Caco-2 (cell line): ENCODE measurements around the gene SLC10A1. TPM values are rescaled to one million over a fixed set of nuclear protein-coding genes. Genes with fewer than 3 reads are reported as not detected.

Experiments used
- BruUV-seq: library from RNA; stranded (reverse); fragments of 400-500 nt; replicated peaks from 2 replicates; lab custom pipeline; 2021; lab: Mats Ljungman, UMichigan
- CTCF ChIA-PET: fragments of 300-600 bp; sonication (Branson Sonifier 250); formaldehyde crosslinking; loops from one replicate; lab custom pipeline; 2022; ENCODE audit warnings: antibody characterized with exemption; lab: Charles Lee
- POLR2A ChIA-PET: fragments of 300-600 bp; sonication (Branson Sonifier 250); formaldehyde crosslinking; loops from one replicate; lab custom pipeline; 2022; ENCODE audit warnings: antibody characterized with exemption; lab: Charles Lee
- DNase-seq, 2 experiments: peaks; one replicate each; pipeline versions ENCODE4 v3.0.0 to v3.0.0-alpha.2; 2020 to 2022
- H3K27me3 ChIP-seq: replicated peaks from 2 replicates; pipeline ENCODE4 v1.6.0; 2011; ENCODE audit warnings: low read length; ENCODE audit not compliant: control insufficient read depth, insufficient read depth
- H3K36me3 ChIP-seq: 2 replicates; pipeline ENCODE4 v1.5.1; 2011; ENCODE audit warnings: low read length; ENCODE audit not compliant: control insufficient read depth, insufficient read depth
- H3K4me1 ChIP-seq: fragments of 250-450 bp; sonication (Bioruptor Pico); 2 replicates; pipeline ENCODE4 v1.5.1; 2020; ENCODE audit warnings: mild to moderate bottlenecking
- H3K4me3 ChIP-seq: 2 replicates; pipeline ENCODE4 v1.5.1; 2011; ENCODE audit warnings: low read depth, mild to moderate bottlenecking, control low read depth, low read length
- H3K9me3 ChIP-seq: fragments of 250-450 bp; sonication (Bioruptor Pico); 2 replicates; pipeline ENCODE4 v1.5.1; 2020; ENCODE audit warnings: mild to moderate bottlenecking, moderate library complexity
- H3K27ac Mint-ChIP-seq: one replicate; pipeline ENCODE4 v1.8.0; 2022; ENCODE audit warnings: mixed read lengths; ENCODE audit not compliant: unreplicated experiment
- H3K27me3 Mint-ChIP-seq: one replicate; pipeline ENCODE4 v1.8.0; 2022; ENCODE audit warnings: mixed read lengths; ENCODE audit not compliant: insufficient read depth, unreplicated experiment
- H3K36me3 Mint-ChIP-seq: one replicate; pipeline ENCODE4 v1.8.0; 2022; ENCODE audit warnings: mild to moderate bottlenecking, mixed read lengths; ENCODE audit not compliant: insufficient read depth, unreplicated experiment
- H3K4me1 Mint-ChIP-seq: one replicate; pipeline ENCODE4 v1.8.0; 2022; ENCODE audit warnings: low read depth, mixed read lengths; ENCODE audit not compliant: unreplicated experiment
- H3K4me3 Mint-ChIP-seq: one replicate; pipeline ENCODE4 v1.8.0; 2022; ENCODE audit warnings: mild to moderate bottlenecking, moderate library complexity, mixed read lengths; ENCODE audit not compliant: unreplicated experiment
- H3K9me3 Mint-ChIP-seq: one replicate; pipeline ENCODE4 v1.8.0; 2022; ENCODE audit warnings: mixed read lengths; ENCODE audit not compliant: unreplicated experiment
- intact Hi-C: fragments of 100-400 bp; cut with micrococcal nuclease; formaldehyde crosslinking; loops from one replicate; pipeline ENCODE4 v1.10.0; 2022; ENCODE audit not compliant: unreplicated experiment
- total RNA-seq: library from RNA; stranded (reverse); gene quantifications from 2 replicates; pipeline ENCODE4 v1.2.3, GENCODE V29; 2022
- TF ChIP-seq, protein P1 (sequence below), 2 experiments: fragments of 200-600 bp in 1 of 2; IDR thresholded peaks; 1 replicate in 1 of 2; 2 replicates in 1 of 2; pipeline versions ENCODE4 v1.5.1 to v1.8.0; 2011 to 2022; ENCODE audit warnings: antibody characterized with exemption in 1 of 2, control low read depth in 1 of 2, inconsistent platforms in 1 of 2, low read depth in 1 of 2, low read length in 1 of 2, mild to moderate bottlenecking in 1 of 2, moderate library complexity in 1 of 2; ENCODE audit not compliant: insufficient read depth in 1 of 2, severe bottlenecking in 1 of 2, unreplicated experiment in 1 of 2

The SLC10A1 gene
- total RNA-seq, 1 experiment from 2014 or later, result 3.8 TPM

- POLR2A ChIA-PET, result no interaction called here
- no peak for DNase-seq
- Mint-ChIP-seq H3K9me3 (peaks cover 5% of the 10 kb centered on the region), H3K4me3 (no peak overlapping the region), H3K4me1 (peaks cover 2% of the 10 kb centered on the region), H3K27ac (no peak overlapping the region), H3K27me3 (no peaks in the 10 kb centered on the region), H3K36me3 (no peaks in the 10 kb centered on the region)
- BruUV-seq, result no TSS peak
- Histone ChIP-seq H3K36me3 (no peaks in the 10 kb centered on the region), H3K4me3 (no peak overlapping the region), H3K9me3 (no peaks in the 10 kb centered on the region; the same call in 1 of the 2 replicates), H3K27me3 (no peaks in the 10 kb centered on the region), H3K4me1 (peaks cover 11% of the 10 kb centered on the region)
- TF ChIP-seq, protein P1, sequence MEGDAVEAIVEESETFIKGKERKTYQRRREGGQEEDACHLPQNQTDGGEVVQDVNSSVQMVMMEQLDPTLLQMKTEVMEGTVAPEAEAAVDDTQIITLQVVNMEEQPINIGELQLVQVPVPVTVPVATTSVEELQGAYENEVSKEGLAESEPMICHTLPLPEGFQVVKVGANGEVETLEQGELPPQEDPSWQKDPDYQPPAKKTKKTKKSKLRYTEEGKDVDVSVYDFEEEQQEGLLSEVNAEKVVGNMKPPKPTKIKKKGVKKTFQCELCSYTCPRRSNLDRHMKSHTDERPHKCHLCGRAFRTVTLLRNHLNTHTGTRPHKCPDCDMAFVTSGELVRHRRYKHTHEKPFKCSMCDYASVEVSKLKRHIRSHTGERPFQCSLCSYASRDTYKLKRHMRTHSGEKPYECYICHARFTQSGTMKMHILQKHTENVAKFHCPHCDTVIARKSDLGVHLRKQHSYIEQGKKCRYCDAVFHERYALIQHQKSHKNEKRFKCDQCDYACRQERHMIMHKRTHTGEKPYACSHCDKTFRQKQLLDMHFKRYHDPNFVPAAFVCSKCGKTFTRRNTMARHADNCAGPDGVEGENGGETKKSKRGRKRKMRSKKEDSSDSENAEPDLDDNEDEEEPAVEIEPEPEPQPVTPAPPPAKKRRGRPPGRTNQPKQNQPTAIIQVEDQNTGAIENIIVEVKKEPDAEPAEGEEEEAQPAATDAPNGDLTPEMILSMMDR (IDR thresholded peaks at IDR 0.05; ENCODE audit: insufficient read depth in 1 of 2, low read depth in 1 of 2, low read length in 1 of 2, severe bottlenecking in 1 of 2, unreplicated experiment in 1 of 2), result no peak
- intact Hi-C loops, result no loop called here
- CTCF ChIA-PET, result no interaction called here
Observed at GRCh38 chr14:69803753-69804152, 6.7 kb upstream of the SLC10A1 start.

- intact Hi-C loops, result no loop called here
- H3K36me3 ChIP-seq, result no peaks in the 10 kb centered on the region
- POLR2A ChIA-PET, result no interaction called here
- no TSS peak for BruUV-seq
- CTCF ChIA-PET, result no interaction called here
- no peaks in the 10 kb centered on the region for H3K36me3 Mint-ChIP-seq
- H3K4me3 Mint-ChIP-seq, result no peak overlapping the region
- no peak for DNase-seq
- H3K27ac Mint-ChIP-seq, result peak overlapping the region; percentile 79
- TF ChIP-seq, protein P1 (IDR thresholded peaks at IDR 0.05; ENCODE audit: insufficient read depth in 1 of 2, low read depth in 1 of 2, low read length in 1 of 2, severe bottlenecking in 1 of 2, unreplicated experiment in 1 of 2), result no peak
- no peaks in the 10 kb centered on the region for H3K9me3 ChIP-seq
- no peak overlapping the region for H3K4me3 ChIP-seq
- no peaks in the 10 kb centered on the region for H3K27me3 Mint-ChIP-seq
- H3K4me1 Mint-ChIP-seq, result peaks cover 21% of the 10 kb centered on the region
- peaks cover 5% of the 10 kb centered on the region for H3K9me3 Mint-ChIP-seq
- peaks cover 24% of the 10 kb centered on the region for H3K4me1 ChIP-seq
- H3K27me3 ChIP-seq, result no peaks in the 10 kb centered on the region
Observed at GRCh38 chr14:69798339-69798735, 1.3 kb upstream of the SLC10A1 start.

- no peak for DNase-seq
- no peaks in the 10 kb centered on the region for H3K9me3 ChIP-seq
- TF ChIP-seq, protein P1 (IDR thresholded peaks at IDR 0.05; ENCODE audit: insufficient read depth in 1 of 2, low read depth in 1 of 2, low read length in 1 of 2, severe bottlenecking in 1 of 2, unreplicated experiment in 1 of 2), result no peak
- Mint-ChIP-seq H3K4me1 (peaks cover 21% of the 10 kb centered on the region), H3K4me3 (peak overlapping the region; percentile 13), H3K27ac (peak overlapping the region; percentile 79), H3K27me3 (no peaks in the 10 kb centered on the region), H3K36me3 (no peaks in the 10 kb centered on the region), H3K9me3 (peaks cover 5% of the 10 kb centered on the region)
- H3K27me3 ChIP-seq, result no peaks in the 10 kb centered on the region
- H3K4me3 ChIP-seq, result no peak overlapping the region
- ChIA-PET CTCF (interaction anchor here (0.8 to 1.3 kb wide), 4 partner anchors 66 to 276 kb away, joined by 3 to 16 read pairs (median 3); no protein-coding TSS in a partner anchor), POLR2A (interaction anchor here (0.5 to 1.3 kb wide), 3 partner anchors 15 to 31 kb away, joined by 3 to 12 read pairs (median 5); partner anchors contain the start of gene SRSF5)
- H3K36me3 ChIP-seq, result no peaks in the 10 kb centered on the region
- intact Hi-C loops, result loop anchor here (1.0 kb wide), 1 partner anchor 12 kb away; no protein-coding TSS in a partner anchor
- peaks cover 24% of the 10 kb centered on the region for H3K4me1 ChIP-seq
- BruUV-seq, result no TSS peak
Observed at GRCh38 chr14:69797573-69798338, 715 bp upstream of the SLC10A1 start.
